Measurements from ENCODE around the gene FGF6. TPM values are rescaled to one million over a fixed set of nuclear protein-coding genes. Genes with fewer than 3 reads are reported as not detected.

The FGF6 gene
- polyA plus RNA-seq, 1 of the 3 experiments (the other 2 are of a cell fraction) = not detected

- H3K9me2 ChIP-seq = no peaks in the 10 kb centered on the region
- H3K36me3 ChIP-seq (replicated peaks in 1 of 2; ENCODE audit: control insufficient read depth in 1 of 2, insufficient read depth in 2 of 2, low read length in 1 of 2) = no peaks in the 10 kb centered on the region
- H3K4me2 ChIP-seq = no peak overlapping the region
- ChIA-PET CTCF (no interaction called here), POLR2A (no interaction called here)
- TF ChIP-seq GABPA (IDR thresholded peaks at IDR 0.05; ENCODE audit: low read depth) (peak; percentile 39; the same call in 1 of the 2 replicates), EZH2phosphoT487 (IDR thresholded peaks at IDR 0.05; ENCODE audit: borderline replicate concordance, low read depth) (no peak), USF1 (IDR thresholded peaks at IDR 0.05; ENCODE audit: borderline replicate concordance, low read depth) (peak; percentile 56; the same call in 1 of the 2 replicates)
- DNase-seq = no peak
- no peaks in the 10 kb centered on the region for H3K9me3 ChIP-seq
- H3K79me2 ChIP-seq (ENCODE audit: insufficient read depth) = no peaks in the 10 kb centered on the region
- 0 out of 2 replicates have a peak, but pooled peaks cover 7% of the 10 kb centered on the region for H3K27me3 ChIP-seq (ENCODE audit: insufficient read depth)
- H3K27ac ChIP-seq (ENCODE audit: low read depth in 2 of 2, low read length in 1 of 2) = no peak overlapping the region
- H2AFZ ChIP-seq (ENCODE audit: low read depth) = no peak overlapping the region
- WGBS (ENCODE audit: low lambda C conversion rate) = 66% methylated on average over 6 of the region's 6 CpGs
- no peaks in the 10 kb centered on the region for H4K20me1 ChIP-seq (ENCODE audit: insufficient read depth)
- H3K4me1 ChIP-seq (ENCODE audit: control insufficient read depth in 1 of 2, insufficient read depth in 2 of 2, low read depth in 1 of 2, low read length in 1 of 2) = peaks cover 0 to under 1% of the 10 kb centered on the region in 2 experiments; a peak in 1 of 4 replicates
- H3K9ac ChIP-seq = no peak overlapping the region
- H3F3A ChIP-seq (replicated peaks; ENCODE audit: insufficient read depth) = no peaks in the 10 kb centered on the region
- H3K4me3 ChIP-seq (ENCODE audit: low read depth in 2 of 2, low read length in 1 of 2) = no peak overlapping the region
These were observed 10.1 kb downstream of the FGF6 start for GRCh38 chr12:4435537-4435936.

GRCh38 chr12:4434706-4435425 lies 10.7 kb downstream of the FGF6 start:
- H3K27ac ChIP-seq (ENCODE audit: low read depth in 2 of 2, low read length in 1 of 2) = no peak overlapping the region
- no peaks in the 10 kb centered on the region for H3F3A ChIP-seq (replicated peaks; ENCODE audit: insufficient read depth)
- POLR2A ChIA-PET = no interaction called here
- no peak overlapping the region for H3K4me3 ChIP-seq (ENCODE audit: low read depth in 2 of 2, low read length in 1 of 2)
- DNase-seq = no peak
- H4K20me1 ChIP-seq (ENCODE audit: insufficient read depth) = no peaks in the 10 kb centered on the region
- no peak overlapping the region for H3K9ac ChIP-seq
- no peaks in the 10 kb centered on the region for H3K9me3 ChIP-seq
- H3K4me2 ChIP-seq = no peak overlapping the region
- no peaks in the 10 kb centered on the region for H3K9me2 ChIP-seq
- TF ChIP-seq EP300 (IDR thresholded peaks at IDR 0.05; ENCODE audit: borderline replicate concordance in 1 of 2, low read depth in 1 of 2, low read length in 1 of 2) = no peak
- TF ChIP-seq JUND (IDR thresholded peaks at IDR 0.05) = no peak
- no peak for TF ChIP-seq YY1 (IDR thresholded peaks at IDR 0.05; ENCODE audit: low read depth)
- TF ChIP-seq RCOR1 (IDR thresholded peaks at IDR 0.05; ENCODE audit: low read length) = no peak
- TF ChIP-seq REST (IDR thresholded peaks at IDR 0.05; ENCODE audit: low read depth, low read length) = no peak
- TF ChIP-seq TCF12 (IDR thresholded peaks at IDR 0.05) = no peak
- no peak for TF ChIP-seq ZBTB33 (IDR thresholded peaks at IDR 0.05; ENCODE audit: borderline replicate concordance, low read depth)
- TF ChIP-seq RAD21 (IDR thresholded peaks at IDR 0.05; ENCODE audit: low read length) = no peak
- no peak for TF ChIP-seq NRF1 (IDR thresholded peaks at IDR 0.05; ENCODE audit: low read depth, low read length)
- TF ChIP-seq USF2 (IDR thresholded peaks at IDR 0.05; ENCODE audit: borderline replicate concordance, low read depth, low read length) = no peak
- TF ChIP-seq MAX (IDR thresholded peaks at IDR 0.05; ENCODE audit: low read depth) = no peak
- TF ChIP-seq CHD2 (IDR thresholded peaks at IDR 0.05; ENCODE audit: low read length, partially characterized antibody) = no peak
- TF ChIP-seq EZH2phosphoT487 (IDR thresholded peaks at IDR 0.05; ENCODE audit: borderline replicate concordance, low read depth) = no peak
- no peak for TF ChIP-seq PBX3 (IDR thresholded peaks at IDR 0.05)
- TF ChIP-seq RXRA (IDR thresholded peaks at IDR 0.05; ENCODE audit: borderline replicate concordance, low read depth) = no peak
- no peak overlapping the region for H2AFZ ChIP-seq (ENCODE audit: low read depth)
- CTCF ChIA-PET = interaction anchor here (0.8 to 2.9 kb wide), 2 partner anchors 13 to 127 kb away, joined by 3 to 11 read pairs; no protein-coding TSS in a partner anchor
- 0 out of 2 replicates have a peak, but pooled peaks cover 7% of the 10 kb centered on the region for H3K27me3 ChIP-seq (ENCODE audit: insufficient read depth)
- H3K36me3 ChIP-seq (replicated peaks in 1 of 2; ENCODE audit: control insufficient read depth in 1 of 2, insufficient read depth in 2 of 2, low read length in 1 of 2) = no peaks in the 10 kb centered on the region
- WGBS (ENCODE audit: low lambda C conversion rate) = 64% methylated on average over 8 of the region's 8 CpGs
- H3K79me2 ChIP-seq (ENCODE audit: insufficient read depth) = no peaks in the 10 kb centered on the region
- no peaks in the 10 kb centered on the region for H3K4me1 ChIP-seq (ENCODE audit: control insufficient read depth in 1 of 2, insufficient read depth in 2 of 2, low read depth in 1 of 2, low read length in 1 of 2)
